Activated naive CD4-positive, alpha-beta T cell treated with anti-CD3 and anti-CD28 coated beads, Interleukin-2, amount 50 U/mL, for 72 hours (primary cell): ENCODE data around the gene SMIM15. TPM values are rescaled to one million over a fixed set of nuclear protein-coding genes. Genes with fewer than 3 reads are reported as not detected.

ENCODE experiments used
- ATAC-seq, 2 donors: fragments of 150-1000 bp; cut with Tn5 transposase; 2 replicates each; pipeline ENCODE4 v1.10.0; 2021; ENCODE audit warnings: mild to moderate bottlenecking in 2 of 2, moderate library complexity in 2 of 2
- DNase-seq, 2 donors: peaks; one replicate each; pipeline ENCODE4 v3.0.0; 2021 to 2022; ENCODE audit warnings: low spot score in 2 of 2
- H3K27ac Mint-ChIP-seq, 2 donors: one replicate each; pipeline ENCODE4 v1.8.0; 2022; ENCODE audit warnings: mild to moderate bottlenecking in 2 of 2, mixed read lengths in 2 of 2
- H3K36me3 Mint-ChIP-seq, 2 donors: one replicate each; pipeline ENCODE4 v1.8.0; 2022; ENCODE audit warnings: mixed read lengths in 2 of 2
- H3K9me3 Mint-ChIP-seq, 2 donors: one replicate each; pipeline ENCODE4 v1.8.0; 2022; ENCODE audit warnings: mixed read lengths in 2 of 2
- total RNA-seq, 2 donors: library from RNA; stranded (reverse); gene quantifications; one replicate each; pipeline ENCODE4 v1.2.3, GENCODE V29; 2022

SMIM15 gene
- total RNA-seq, 2 donors from 2014 or later: 45.2 to 66.8 TPM

DNA sequence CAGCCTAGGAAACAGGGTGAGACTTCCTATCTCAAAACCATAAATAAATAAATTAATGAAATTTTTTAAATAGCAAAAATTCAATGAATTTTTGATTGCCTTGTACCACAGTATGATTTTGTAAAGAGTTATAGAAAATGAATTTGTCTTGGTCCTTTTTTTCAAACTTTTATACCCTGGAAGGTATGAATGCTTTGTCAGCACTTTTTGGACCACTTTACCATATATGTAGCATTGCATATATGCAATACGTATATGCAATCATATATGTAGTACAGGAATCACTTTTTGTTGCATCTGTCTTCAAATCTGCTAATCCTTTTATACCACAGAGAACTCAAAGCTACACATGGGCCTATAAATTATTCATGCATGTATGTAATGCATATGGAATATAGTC is 9.2 kb upstream of the SMIM15 start:
- ATAC-seq: no peak
- H3K27ac Mint-ChIP-seq: no peak overlapping the region
- DNase-seq: no peak
- H3K9me3 Mint-ChIP-seq: no peaks in the 10 kb centered on the region
- no peaks in the 10 kb centered on the region for H3K36me3 Mint-ChIP-seq

DNA sequence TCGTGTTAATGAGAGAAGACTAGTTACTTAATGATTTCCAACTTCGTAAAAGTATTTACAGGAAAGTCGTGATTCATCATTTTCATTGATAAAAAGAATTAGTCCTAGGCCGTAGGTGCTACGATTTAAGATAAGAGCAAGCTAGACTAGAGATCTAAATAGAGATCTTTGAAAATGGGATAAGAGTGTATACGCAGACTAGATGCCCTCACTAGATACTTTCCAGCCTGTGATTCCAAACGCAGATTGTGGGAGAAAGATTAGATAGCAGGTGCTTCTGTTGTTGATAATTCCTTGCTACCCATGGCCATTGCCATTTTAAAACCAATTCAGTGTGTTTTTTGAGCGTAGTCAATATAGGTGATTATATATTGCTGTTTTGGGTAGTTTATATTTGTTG is 6.7 kb upstream of the SMIM15 start:
- H3K9me3 Mint-ChIP-seq: no peaks in the 10 kb centered on the region
- no peak for ATAC-seq
- no peak overlapping the region for H3K27ac Mint-ChIP-seq
- no peak for DNase-seq
- H3K36me3 Mint-ChIP-seq: peaks cover 0 to 4% of the 10 kb centered on the region in 2 donors

DNA sequence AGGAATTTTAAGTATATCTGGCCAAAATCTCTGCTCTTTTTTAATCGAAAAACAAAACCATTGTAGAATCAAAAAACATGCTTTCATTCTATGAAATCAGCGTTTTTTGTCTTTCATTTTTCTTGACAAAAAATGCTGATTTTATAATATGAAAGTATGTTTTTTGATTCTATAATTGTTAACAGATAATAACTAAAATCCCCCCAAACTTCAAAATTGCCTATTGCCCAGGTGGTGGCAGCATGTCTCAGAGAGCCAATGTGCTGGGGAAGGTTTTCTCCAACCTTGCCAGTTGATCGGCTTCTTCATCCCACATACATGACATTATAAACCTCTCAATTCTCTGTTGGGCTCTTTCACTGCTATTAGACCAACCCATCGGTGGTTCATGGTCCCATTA is 5.1 kb upstream of the SMIM15 start:
- ATAC-seq (no peak), DNase-seq (no peak)
- Mint-ChIP-seq H3K9me3 (peaks cover 0 to 5% of the 10 kb centered on the region in 2 donors), H3K36me3 (peaks cover 11 to 16% of the 10 kb centered on the region in 2 donors), H3K27ac (no peak overlapping the region)

DNA sequence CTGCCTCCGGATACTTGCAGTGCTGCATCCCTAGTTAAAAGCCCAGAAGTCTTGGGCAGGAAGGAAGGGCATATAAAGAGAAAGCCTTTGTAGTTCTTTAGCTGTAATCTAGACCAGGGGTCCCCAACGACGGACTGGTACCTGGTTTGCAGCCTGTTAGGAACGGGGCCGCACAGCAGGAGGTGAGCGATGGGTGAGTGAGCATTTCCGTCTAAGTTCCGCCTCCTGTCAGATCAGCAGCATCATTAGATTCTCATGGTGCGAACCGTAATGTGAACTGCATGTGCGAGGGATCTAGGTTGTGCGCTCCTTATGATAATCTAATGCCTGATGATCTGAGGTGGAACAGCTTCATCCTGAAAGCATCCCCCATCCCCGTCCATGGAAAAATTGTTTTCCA is 1.6 kb upstream of the SMIM15 start:
- no peak for DNase-seq
- ATAC-seq: no peak
- Mint-ChIP-seq H3K27ac (no peak overlapping the region), H3K9me3 (peaks cover 0 to 5% of the 10 kb centered on the region in 2 donors), H3K36me3 (peaks cover 31 to 47% of the 10 kb centered on the region in 2 donors)

DNA sequence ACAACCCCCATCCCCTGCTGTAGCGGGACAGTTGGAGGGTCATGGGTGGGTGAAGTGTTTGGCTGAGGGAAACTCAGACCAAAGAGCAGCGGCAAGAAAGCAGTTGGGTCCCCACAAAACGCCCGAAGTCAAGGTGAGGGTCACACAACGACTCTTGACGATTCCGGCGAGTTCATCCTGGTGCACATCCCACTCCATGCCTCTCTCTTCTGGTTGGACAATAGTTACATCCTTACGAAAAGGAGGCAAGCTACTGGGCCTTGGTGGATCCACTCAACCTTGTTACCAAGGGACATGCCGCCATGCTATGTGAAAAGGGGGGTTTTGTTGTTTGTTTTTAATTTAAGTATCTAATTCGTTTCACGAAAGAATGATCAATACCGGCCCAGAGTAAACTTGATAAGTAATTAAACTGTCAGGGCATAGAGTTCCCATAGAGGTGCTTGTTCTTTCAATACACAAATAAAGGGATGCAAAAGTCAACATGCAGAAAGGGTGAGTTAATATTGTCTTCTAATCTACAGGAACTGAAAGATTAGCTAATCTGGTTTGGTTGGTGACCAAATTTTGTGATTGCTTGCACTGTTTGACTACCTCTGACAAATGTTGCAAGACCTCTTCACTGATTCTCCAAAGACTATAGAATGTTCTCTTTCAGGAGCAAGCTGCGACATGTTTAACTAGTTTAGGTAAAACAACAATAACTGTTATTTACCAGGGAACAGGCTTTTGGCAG is 732 bp upstream of the SMIM15 start:
- DNase-seq (no peak), ATAC-seq (no peak)
- peak overlapping the region; percentile 98 to 99 for H3K27ac Mint-ChIP-seq
- peaks cover 31 to 52% of the 10 kb centered on the region in 2 donors for H3K36me3 Mint-ChIP-seq
- H3K9me3 Mint-ChIP-seq: peaks cover 0 to 5% of the 10 kb centered on the region in 2 donors

DNA sequence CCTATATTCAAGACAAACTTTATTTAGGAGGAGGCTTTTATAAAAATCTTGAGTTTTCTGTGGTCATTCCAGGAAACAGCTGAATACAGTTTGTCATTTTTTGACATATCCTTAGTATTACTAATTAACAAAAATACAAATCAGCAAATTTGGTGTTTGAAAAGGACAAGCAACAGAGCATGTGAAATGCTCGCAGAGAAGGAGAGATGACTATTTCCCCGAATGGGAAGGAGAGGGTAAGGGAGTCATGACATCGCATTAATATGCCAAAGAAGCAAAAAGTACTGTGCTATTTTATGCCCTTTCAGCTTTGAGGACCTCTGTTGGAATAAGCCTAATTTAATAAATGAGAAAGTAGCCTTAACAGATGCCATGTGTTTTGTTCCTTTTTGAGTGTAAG is 1.8 kb downstream of the SMIM15 start:
- no peak for DNase-seq
- Mint-ChIP-seq H3K27ac (no peak overlapping the region), H3K36me3 (peaks cover 31 to 66% of the 10 kb centered on the region in 2 donors), H3K9me3 (peaks cover 0 to 5% of the 10 kb centered on the region in 2 donors)
- no peak for ATAC-seq

DNA sequence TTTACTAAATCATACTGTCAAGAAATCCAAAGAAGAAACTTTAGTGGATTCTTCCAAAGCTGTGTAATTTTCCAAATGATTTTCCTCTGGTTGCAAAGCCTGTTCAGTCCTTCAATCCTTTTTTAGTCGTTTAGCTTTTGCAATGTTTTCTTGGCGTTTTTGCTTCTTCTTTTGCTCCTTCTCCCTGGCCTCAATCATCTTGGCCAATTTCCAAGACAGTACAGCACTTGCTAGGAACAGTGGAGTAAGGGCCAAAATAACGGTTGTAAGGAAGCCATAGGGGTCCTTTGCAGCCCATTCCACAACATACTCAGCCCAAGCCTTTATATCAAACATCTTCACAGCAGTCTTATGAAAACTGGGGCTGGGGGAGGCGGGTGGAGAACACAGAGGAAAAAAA is 2.4 kb downstream of the SMIM15 start:
- ATAC-seq (no peak), DNase-seq (no peak)
- H3K27ac Mint-ChIP-seq: no peak overlapping the region
- H3K36me3 Mint-ChIP-seq: peaks cover 31 to 73% of the 10 kb centered on the region in 2 donors
- peaks cover 0 to 5% of the 10 kb centered on the region in 2 donors for H3K9me3 Mint-ChIP-seq

DNA sequence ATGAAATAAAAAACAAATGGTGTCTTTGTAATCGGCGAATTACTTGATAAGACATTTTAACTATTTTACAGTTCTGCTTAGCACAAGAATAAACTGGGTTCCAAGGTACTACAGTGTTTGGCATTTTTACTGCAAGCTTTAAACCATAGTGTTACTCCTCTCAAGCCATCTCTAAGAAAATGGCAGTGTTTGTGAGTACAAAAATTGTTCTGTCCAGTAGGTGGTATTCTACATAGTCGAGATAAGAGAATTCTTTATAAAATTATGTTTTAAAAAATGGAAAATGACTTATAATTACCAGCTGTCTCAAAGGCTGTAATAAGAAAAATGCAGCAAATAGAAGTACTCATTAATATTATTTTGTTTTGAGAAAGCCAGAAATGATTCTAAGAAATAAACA is 3.2 kb downstream of the SMIM15 start:
- no peak for DNase-seq
- Mint-ChIP-seq H3K36me3 (peaks cover 39 to 75% of the 10 kb centered on the region in 2 donors), H3K9me3 (peaks cover 0 to 5% of the 10 kb centered on the region in 2 donors), H3K27ac (no peak overlapping the region)
- no peak for ATAC-seq

DNA sequence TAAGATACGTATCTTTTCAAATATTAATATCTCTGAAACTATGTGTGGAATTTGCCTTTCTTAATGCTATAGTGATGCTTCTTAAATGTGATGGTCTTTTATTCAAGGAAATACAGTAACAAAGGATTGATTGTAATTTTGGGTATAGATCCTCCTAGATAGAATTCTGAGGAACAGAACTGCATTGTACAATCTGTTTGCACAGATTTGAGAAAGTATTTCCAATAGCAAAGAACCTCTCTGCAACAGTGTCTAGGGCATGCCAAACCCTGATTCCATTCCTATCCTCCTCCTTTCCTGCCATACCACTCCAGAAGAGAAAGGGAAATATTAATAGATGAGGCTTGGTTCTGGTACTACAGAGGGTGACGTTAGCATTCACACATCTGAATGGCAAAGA is 10.4 kb downstream of the SMIM15 start:
- Mint-ChIP-seq H3K27ac (no peak overlapping the region), H3K36me3 (peaks cover 17 to 33% of the 10 kb centered on the region in 2 donors), H3K9me3 (peaks cover 9 to 10% of the 10 kb centered on the region in 2 donors)
- DNase-seq: no peak
- no peak for ATAC-seq

DNA sequence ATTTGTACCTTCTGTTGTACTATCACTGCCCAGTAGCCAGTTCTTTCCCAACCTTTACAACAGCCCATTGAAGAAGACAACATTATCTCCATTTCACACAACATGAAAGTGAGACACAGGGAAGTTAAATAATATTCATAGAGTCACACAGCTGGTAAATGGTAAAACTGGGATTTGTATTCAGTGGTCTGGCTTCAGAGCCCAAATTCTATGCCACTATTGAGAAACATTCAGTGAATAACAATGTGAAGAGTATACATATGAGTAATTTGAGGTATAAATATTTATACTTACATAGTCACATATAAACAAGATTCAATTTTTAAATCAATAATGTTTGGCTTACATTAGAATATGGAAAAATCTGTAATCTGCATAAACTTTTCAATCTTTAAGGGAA is 13.8 kb downstream of the SMIM15 start:
- no peak for ATAC-seq
- Mint-ChIP-seq H3K27ac (no peak overlapping the region), H3K9me3 (peaks cover 13 to 16% of the 10 kb centered on the region in 2 donors)

DNA sequence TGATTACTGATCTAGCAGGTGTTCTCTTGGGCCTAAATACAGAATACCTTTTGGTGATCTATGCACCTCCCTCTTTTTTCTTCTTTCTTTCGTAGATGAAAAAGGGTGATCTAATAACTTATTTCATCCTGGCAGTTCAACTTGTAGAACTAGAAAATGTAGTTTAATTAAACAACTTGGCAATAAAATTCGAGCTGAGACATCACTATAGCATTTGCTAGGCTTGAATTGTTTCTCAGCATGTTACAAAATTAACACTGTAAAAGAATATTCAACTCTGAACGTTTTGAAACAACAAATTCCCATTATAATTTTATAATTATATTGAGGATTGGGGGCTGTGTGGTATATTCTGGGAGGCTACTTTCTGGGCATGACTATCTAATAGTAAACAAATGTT is 19.5 kb downstream of the SMIM15 start:
- no peak overlapping the region for H3K27ac Mint-ChIP-seq
- H3K9me3 Mint-ChIP-seq: peaks cover 6 to 8% of the 10 kb centered on the region in 2 donors
- H3K36me3 Mint-ChIP-seq: peaks cover 6% of the 10 kb centered on the region in 2 donors
- ATAC-seq: no peak
- no peak for DNase-seq

More for the DNA sequence above, 13.8 kb downstream of the SMIM15 start:
- no peak for DNase-seq
- peaks cover 15 to 16% of the 10 kb centered on the region in 2 donors for H3K36me3 Mint-ChIP-seq

DNA sequence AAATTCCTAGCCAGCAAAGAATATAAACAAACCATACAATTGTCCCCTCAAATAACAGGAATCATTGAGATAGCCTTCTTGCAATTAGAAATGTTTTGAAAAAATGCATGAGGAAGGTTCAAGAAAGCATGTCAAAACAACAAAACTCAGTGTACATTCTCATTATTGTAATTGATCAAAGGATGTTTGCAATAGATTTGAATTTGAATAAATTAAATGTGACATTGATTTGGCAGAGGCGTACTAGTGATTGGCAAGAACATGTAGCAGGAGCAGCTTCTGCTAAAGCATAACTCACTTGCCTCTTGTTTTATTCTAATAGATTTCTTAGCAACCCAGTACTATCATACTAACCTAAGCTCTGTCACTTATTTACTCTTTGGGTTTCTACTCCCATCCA is 19.9 kb downstream of the SMIM15 start:
- ATAC-seq (no peak), DNase-seq (no peak)
- Mint-ChIP-seq H3K27ac (no peak overlapping the region), H3K9me3 (peaks cover 6 to 8% of the 10 kb centered on the region in 2 donors), H3K36me3 (peaks cover 6% of the 10 kb centered on the region in 2 donors)

DNA sequence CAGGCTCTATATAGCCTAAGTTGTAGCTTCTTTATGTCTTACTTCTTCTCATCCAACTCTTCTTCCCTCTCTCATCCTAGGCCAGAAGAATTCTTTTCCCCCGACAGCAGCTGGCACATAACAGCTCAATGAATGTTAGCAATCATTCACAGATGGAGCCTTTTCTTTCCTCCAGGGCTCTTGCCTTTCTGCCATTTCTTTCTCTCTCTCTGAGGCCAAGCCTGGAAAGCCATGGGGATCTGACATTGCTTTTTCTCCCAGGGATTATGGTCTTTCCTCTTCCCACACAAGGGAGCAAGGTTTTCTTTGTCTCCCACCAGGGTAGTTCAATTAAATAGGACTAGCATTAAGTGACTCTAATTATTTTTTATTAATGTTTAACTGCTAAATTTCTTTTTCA is 20.5 kb downstream of the SMIM15 start:
- no peak for DNase-seq
- no peak for ATAC-seq
- peaks cover 5 to 7% of the 10 kb centered on the region in 2 donors for H3K9me3 Mint-ChIP-seq
- H3K36me3 Mint-ChIP-seq: peaks cover 5 to 6% of the 10 kb centered on the region in 2 donors
- H3K27ac Mint-ChIP-seq: no peak overlapping the region

DNA sequence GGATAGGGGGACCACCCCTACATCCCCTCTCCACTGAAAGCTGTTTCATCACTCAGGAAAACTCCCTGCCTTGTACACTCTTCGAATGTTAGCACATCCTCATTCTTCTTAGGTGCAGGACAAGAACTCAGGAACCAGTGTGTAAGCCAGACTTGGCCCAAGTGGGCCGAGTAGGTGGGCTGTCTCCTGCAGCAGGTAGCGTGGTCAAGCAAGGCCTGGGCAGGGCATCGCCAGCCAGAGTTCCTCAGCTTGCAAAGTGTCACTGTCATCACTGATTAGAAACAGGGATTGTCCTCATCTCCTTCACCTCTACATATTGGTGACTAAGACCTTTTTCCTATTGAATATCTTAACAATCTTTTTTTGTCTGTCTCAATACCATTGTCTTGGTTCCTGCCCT is 22.3 kb downstream of the SMIM15 start:
- H3K9me3 Mint-ChIP-seq: no peaks in the 10 kb centered on the region
- ATAC-seq: no peak

DNA sequence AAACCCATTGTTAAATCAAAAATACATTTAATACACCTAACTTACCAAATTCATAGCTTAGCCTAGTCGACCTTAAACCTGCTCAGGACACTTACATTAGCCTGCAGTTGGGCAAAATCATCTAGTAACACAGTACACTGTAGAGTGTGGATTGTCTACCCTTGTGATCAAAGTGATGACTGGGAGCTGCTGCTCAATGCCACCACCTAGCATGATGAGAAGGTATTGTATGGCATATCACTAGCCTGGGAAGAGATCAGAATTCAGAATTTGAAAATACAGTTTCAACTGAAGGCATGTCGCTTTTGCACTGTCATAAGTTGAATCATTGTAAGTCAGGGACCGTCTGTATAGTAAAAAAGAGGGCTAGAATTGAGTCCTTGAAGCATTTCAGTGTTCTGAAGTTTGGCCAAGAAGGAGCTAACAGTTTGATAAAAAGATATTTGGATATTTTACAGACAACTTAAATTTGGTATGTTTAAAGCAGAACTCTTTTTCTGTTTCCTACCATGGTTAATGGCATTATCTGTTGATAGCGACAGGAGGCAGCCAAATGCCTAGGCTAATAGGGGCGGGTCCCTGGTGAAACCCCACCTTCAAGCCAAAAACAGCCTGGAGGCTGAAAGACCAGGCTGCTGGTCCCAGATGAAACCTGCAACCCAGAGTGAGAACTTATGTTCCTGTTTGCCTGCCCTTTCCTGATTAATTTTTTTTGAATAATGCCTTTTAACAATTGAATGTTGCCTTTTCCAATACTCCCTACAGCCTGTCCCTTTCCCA is 23.0 kb downstream of the SMIM15 start:
- no peaks in the 10 kb centered on the region for H3K36me3 Mint-ChIP-seq
- H3K27ac Mint-ChIP-seq: no peak overlapping the region
- DNase-seq (no peak), ATAC-seq (no peak)
- H3K9me3 Mint-ChIP-seq: no peaks in the 10 kb centered on the region

More for the DNA sequence above, 22.3 kb downstream of the SMIM15 start:
- Mint-ChIP-seq H3K36me3 (no peaks in the 10 kb centered on the region), H3K27ac (no peak overlapping the region)
- DNase-seq: no peak

DNA sequence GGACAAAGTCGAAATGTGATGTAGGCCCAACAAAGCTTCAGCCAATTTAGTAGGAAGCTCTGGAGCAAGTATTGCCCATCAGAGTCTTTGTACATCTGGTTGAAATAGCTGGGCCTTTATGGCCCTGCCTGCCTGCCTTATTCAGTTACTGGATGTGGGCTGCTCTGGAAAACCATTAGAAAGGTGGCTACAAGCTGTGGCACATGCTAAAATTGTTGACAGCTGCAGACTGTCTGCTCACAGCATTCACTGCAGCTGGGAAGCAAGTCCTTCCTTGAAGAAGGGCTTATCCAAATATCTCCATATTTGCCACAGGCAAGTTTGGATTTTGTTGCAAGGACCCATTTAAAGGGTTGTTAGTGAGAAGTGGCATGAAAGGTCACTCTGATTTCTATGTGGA is 24.4 kb downstream of the SMIM15 start:
- Mint-ChIP-seq H3K27ac (no peak overlapping the region), H3K9me3 (no peaks in the 10 kb centered on the region), H3K36me3 (no peaks in the 10 kb centered on the region)
- no peak for ATAC-seq
- no peak for DNase-seq

DNA sequence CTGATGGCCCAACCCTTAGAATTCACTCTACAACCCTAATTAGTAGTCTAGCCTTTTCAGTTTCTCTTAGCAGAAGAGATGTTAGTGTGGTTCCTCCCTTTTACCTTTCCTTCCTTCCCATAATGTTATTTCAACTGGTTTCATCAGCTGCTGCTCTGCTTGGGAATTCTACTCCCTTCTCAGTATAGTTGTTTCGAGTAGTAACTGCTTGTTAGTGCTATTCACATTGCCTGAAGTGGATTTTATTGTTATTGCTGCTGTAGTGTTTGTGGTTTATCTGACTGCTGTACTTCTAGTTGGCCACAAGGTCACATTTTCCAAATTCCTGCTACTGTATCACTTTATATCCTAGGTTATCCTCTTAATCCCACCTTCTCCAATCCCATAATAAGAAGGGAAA is 29.7 kb downstream of the SMIM15 start:
- Mint-ChIP-seq H3K27ac (no peak overlapping the region), H3K9me3 (peaks cover 0 to 4% of the 10 kb centered on the region in 2 donors), H3K36me3 (no peaks in the 10 kb centered on the region)
- no peak for DNase-seq
- no peak for ATAC-seq
